ENCODE data around the gene GABRB1.

Gene GABRB1

DNA sequence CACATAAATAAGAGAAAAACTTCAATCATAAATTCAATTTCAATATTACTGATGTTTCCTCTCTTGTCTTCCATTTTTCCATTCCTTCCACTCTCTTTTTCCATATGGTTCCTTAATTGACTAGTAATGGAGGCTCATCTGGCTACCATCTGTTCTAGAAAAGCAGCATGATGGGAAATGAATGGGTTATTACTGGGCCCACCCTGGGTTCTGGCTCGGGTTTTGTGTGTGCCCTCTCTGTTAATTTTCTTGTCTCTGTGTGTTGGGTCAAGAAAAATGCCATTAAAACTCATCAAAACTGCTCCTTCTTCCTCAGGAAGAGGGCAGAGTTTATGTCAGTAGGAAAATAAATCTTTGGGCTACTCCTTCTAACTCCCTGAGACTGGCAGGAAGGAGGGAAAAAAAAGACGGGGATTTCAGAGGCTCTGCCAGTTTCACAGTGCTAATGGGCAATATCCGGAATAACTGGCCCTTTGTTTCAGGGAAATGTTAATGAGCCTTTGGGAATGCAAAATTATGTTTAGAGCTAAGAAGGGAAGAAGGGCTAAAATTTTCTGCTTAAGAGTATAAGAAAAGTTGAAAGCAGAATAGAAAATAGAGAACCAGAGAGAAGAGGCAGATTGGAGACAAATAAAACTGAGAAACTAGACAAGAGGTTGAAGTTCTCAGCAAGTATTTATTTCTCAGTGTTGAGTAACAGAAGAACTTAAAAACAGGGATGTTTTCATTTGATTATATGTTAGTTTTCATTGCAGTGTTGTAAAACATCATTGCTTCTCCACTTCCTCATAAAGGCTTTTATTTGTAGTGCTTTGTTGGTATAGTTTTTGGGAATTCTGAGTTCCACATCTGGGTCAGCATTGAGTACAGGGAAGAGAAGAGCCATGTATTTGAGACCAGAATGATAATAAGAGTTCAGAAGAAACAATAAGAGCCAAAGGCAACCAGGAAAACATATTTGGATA, 19.7 kb downstream of the GABRB1 start:
- DNase-seq = no peak

DNA sequence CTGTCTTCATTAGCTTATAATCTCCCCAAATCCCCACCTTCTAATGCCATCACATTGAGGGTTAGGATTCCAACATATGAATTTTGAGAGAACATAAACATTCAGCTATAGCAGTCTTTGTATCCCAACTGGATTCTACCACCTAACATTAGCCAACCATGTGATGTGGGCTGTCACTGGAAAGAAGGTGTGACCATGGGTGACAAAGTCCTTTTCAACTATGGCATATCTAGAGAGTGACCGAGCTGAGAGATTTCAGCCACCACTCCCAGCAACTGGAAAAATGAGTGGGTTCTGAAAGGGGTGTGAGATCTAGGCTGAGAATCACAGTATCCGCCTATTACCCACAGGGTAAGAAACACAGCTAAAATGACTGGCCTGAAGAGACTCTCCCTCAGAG, 22.1 kb downstream of the GABRB1 start:
- no peak for DNase-seq

DNA sequence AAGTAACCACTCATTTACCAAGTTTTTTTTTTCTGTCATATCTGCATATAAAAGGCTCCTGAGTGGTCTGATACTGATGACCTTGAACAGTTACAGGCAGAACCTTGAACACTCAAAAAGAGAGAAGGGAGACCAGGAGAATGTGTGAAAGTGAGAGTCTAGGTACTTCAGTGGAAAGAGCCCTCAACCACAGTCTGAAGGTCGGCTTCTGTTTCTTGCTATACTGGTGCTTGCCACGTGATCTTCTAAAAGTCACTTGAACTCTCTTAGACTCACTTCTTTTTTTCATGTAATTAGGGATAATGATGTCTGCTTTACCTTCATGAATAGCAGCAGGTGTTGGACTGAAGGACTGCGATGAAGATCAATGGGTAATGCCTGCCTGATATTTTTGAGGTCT, 22.8 kb downstream of the GABRB1 start:
- DNase-seq = no peak

DNA sequence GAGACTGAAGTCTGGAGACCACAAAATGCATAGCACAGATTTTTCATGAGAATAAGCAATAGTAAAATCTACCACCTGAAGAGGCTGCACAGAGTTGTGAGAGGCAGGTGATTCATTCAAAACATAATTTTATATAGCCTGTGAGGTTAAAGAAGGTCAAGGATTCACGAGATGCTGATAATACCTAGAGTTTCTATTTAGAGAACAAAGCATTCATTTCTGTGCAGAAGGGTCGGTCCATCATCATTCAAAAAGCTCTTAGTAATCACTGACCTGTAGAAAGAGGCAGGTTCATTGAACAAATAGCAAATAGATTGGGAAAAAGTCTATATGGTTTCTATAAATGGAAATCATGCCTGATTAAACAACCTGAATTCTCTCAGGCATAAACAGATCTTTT, 26.6 kb downstream of the GABRB1 start:
- DNase-seq = no peak

DNA sequence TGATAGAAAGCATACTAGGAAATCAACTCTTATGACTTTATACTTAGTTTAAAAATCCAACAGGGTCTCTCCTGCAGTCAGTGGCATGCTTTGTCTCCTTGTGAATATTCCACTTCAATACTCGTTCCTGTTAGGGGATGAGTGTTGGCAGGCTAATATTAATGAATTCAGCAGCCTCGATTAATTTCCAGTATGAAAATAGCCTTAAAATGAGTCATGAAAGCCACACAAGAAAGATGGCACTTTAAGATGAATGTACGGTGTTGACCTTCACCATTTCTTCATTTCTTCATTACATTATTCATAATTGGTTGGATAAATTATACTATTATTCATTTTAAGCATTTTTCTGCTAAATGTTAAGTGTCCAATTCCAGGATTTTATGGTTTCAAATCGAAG, 29.2 kb downstream of the GABRB1 start:
- DNase-seq = no peak

DNA sequence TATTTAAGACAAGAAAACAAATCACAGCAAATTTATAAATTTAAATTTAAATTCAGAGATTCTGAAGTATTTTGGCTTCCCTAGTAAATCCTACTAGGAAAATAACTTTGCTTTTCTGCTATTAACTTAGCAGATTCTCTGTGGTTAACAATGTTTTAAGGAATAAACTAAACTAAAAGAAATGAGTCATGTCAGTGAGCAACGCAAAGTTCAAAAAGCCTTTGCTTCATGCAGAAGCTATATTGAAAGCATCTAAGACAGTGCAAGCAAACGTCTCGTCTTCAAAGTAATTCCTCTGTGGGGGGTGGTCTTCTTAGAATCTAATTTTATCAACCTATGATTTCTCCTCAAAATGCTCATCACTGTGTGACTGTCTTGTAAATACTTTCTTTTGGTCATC, 30.1 kb downstream of the GABRB1 start:
- no peak for DNase-seq

DNA sequence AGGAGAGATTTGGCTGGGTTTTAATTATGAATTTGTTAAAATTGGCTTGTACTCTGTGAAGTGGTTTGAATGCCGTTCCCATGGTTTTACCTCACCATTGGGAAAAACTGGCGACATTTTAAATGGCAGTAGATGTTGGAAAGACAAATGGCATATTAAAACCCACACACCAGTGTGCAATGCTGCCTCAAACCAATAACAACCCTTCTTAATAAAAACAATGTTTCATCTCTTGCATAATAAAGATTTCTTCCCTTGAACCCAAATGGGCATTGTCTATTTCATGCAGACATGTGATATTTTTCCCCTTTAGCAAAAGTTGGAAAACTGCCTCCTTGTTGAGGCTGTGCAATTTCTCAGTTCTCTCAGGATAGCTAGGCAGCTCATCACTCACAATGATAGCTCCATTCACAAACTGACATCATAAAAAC, 33.7 kb downstream of the GABRB1 start:
- DNase-seq = no peak

DNA sequence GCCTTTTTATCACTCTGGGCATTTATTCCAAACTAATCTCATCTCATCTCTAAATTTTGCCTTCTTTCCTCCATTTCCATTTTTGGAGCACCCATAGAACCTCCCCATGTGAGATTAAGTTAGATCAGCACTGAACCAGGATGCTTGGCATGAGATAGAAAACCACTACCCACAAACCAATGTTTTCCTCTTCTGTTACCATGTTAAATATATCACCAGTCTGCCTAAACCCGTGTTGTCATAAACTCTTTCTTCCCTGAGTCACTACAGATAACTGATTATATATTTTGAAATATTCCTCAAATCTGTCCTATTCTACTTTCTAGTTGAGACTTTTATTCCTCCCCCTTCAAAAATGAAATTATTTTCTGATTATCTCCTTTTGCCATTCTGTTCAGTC, 37.6 kb downstream of the GABRB1 start:
- DNase-seq = no peak

DNA sequence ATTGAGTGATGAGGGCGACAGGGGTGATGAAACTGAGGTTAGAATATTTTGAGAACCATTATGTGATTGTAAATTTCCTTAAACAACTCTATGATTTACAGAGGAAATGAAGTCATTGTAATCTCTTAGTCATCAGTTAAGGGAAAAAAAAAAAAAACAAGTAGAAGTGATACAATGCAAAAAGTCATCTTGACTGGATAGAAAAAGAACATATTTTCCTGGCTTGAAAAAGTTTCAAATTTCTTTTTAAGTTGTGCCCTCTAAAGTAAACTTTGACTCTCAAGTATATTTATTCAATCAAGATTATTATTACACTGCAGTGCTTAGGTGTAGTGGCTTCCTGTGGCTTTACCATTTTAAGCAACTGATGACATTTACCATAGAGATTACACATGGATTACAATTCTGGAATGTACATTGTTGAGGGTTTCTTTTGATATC, 40.6 kb downstream of the GABRB1 start:
- no peak for DNase-seq

DNA sequence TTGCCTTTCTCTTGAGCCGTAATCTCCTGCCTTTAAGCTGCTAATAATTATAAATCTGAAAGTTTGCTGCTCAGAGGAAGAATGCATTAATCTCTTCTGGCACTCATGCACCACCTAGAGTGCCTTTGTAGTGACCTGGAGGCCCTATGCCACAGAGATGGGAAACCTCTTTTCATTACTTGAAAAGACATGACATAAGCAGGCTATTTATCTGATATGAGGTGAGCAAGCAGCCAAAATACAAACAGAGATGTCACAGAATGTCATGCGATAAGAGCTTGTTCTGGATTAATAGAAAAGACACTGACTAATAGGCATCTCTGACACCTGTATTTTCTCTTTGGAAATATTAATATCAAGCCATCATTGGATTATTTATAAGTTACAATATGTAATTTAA, 42.3 kb downstream of the GABRB1 start:
- DNase-seq = no peak

DNA sequence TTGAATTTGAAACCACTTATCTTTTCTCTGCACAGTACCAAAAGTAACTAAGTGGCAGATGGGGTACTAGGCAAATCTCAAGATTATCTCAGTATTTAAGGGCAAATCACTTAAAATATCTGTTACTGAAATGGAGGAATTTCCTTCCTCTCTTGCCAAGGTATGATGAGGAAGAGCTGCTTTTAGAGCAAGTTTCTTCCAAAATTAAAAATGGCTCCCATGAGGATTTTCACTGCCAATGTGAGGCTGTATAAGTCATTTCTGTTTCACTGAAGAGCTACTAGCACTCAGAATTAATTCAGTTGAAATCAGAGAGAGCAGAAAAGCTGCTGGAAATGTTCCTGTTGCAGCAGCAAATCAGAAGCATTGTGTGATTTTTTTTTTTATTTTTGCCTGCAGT, 43.4 kb downstream of the GABRB1 start:
- no peak for DNase-seq

DNA sequence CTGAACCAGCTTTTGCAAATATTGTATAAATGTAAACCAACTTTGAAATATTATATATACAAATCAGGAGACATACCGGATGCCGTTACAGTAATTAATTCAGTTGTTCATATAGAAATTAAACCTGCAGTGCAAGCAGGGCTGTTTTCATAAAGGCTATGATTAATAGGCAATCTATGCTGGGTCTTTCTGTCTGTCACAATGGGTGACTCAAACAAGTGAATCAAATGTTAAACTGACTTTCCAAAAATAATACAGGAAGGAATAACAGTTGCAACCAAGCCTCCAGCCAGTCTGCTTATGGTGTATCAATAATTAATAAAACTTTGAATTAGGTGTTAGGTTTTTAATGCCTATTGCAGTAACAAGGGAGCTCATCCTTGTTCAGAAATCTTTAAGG, 43.9 kb downstream of the GABRB1 start:
- no peak for DNase-seq

DNA sequence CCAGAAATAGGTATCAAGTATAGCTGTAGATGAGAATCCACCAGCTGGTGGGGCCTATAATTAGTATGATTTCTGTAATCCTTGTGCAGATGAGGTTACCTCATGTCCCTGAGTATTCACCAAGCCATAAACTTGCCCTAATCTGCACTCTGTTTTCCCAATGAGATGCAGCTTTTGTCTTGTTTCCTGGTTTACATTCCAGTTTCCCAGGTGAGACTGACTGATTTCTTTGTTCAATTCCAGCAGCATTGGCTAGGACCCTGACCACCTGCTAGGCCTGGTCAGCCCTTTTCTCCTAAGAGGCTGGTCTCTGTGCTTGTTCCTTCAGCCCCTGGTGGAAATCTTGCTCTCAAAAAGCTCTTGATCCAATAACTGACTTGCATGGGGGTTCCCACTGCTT, 44.6 kb downstream of the GABRB1 start:
- no peak for DNase-seq

DNA sequence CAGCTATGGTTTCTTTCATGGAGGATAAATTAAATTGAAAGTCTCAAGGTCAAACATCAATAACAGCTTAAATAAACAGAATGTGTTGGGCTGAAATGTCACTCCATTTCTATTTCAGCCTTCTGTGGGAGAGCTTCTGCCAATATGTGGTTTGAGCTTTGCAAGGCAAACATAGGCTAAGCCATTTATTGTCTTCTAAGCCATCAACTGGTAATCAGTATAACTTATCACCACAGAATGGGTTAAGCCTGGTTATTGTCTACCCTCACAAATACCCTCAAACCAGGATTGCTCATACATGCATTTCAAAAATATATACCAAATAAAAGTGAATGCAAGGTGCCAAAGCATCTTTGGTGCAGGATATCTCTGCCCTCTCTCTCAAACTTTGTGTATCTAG, 52.7 kb downstream of the GABRB1 start:
- DNase-seq = no peak

DNA sequence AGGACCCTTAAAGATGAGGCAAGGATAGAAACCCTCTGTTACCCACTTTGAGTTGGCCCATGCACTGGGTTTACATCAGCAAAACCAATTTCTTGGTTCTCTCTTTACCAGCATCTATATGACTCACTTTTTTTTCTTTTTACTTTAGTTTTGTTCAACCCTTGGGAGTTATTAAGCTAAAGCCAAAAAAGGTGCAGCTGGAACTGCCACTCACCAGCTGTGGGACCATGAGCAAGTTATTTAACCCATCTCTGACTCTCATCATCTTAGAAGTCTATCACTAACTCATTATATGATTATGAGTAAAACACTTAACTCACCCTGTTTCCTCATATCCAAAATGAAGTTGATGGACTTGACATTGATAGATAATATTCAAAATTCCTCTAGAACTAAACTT, 53.4 kb downstream of the GABRB1 start:
- DNase-seq = no peak

DNA sequence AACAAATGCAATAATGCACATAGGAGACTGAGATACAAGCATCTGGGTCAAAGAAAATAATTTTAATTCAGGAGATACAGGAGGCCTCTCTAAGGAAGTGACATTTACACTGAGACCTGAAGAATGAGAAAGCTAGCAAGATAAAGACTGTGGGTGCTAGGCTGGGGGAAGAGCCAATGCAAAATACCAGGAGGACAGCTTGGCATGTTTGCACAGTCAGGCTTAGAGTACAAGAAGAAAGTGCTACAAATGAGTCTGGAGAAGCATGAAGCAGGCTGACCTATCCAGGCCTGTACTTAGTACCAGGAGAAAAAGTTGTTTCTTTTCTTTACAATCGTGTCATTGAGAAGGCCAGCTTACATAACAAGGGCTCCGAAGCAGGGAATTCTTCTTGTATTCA, 56.9 kb downstream of the GABRB1 start:
- DNase-seq = no peak

DNA sequence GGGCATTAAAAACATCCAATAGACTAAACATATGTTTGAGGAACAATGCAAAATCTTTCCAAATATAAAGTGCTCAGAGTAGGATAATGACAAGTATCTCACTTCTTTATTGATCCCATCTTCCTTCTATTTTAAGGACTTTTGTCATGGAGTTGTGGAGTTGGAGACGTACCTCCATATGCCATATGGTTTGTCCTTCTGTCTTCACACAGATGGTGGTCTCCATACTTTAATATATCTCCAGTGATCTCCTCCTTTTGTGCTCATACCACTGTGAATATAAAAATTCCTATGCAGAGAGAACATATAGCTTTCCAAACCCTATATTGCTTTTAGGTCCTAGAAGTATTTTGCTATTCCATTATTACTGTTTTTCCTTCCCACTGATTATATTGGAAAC, 64.5 kb downstream of the GABRB1 start:
- no peak for DNase-seq

DNA sequence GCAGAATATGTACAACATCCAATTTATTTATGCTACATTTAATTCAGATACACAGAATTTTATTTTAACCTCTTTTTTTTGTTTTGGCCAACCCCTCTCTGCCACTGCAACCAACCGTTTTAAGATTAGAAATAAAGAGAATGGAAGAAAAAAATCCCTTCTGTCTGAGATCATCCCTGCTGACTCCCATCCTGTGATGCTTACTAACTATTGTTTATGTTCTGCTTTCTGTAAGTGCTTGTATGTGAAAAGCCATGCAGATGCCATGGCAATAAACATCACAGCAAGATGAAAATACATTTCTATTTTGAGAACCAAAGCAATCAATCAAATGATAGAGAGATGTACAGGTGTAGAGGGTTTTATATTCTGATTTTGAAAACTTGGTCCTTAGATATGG, 70.1 kb downstream of the GABRB1 start:
- no peak for DNase-seq

DNA sequence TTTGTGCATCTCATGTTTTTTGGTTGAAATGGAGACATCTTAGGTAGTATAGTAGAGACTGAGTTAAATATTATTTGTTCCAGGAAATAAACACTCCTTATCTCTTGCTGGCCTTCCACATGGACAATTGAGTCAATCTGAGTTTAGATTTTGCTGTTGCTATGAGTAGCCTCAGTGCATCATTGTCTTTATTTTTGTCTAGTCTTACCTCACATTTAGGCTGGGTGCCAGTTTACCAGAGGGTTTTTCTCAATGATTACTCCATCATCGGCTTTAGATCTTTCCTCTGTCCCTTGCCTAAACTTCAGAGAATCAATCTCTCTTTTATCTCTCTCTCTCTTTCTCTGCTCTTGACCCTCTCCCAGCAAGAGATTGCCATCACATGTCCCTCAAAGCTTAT, 73.6 kb downstream of the GABRB1 start:
- no peak for DNase-seq

DNA sequence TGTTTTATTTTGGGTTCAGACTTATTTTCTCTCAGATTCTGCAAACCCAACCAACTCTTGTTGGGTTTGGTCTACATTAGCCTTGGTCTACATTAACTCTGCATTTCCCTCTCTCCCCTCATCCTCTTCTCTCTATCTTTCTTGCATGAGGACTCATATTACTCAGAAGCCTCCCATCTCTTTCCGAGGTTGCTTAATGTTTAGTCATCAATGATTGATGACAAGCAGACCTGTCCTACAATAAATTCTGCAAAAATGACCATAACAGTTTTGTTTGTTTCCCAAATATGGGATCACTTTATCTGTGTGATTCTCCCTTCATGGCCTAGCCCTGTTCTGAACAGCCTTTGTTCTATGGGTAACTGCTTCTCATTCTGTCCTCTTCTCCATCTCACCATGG, 75.2 kb downstream of the GABRB1 start:
- no peak for DNase-seq

DNA sequence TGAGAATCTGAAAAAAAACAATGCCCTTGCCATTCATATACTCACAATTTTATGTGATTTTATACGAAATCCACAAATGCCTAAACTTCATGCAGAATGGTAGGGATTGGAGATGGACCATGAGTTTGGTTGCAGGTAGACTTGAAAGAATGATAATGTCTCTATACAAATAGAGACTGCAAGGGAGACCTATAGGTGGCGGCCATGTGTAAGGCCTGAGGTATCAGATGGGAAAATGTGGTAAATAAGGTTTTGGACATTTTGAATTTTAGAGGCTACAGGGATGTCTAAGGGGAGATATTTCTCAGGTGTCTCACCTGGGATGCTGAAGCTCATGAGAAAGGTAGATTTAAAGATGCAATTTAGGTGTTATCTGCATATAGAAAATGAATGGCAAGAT, 78.0 kb downstream of the GABRB1 start:
- DNase-seq = no peak

DNA sequence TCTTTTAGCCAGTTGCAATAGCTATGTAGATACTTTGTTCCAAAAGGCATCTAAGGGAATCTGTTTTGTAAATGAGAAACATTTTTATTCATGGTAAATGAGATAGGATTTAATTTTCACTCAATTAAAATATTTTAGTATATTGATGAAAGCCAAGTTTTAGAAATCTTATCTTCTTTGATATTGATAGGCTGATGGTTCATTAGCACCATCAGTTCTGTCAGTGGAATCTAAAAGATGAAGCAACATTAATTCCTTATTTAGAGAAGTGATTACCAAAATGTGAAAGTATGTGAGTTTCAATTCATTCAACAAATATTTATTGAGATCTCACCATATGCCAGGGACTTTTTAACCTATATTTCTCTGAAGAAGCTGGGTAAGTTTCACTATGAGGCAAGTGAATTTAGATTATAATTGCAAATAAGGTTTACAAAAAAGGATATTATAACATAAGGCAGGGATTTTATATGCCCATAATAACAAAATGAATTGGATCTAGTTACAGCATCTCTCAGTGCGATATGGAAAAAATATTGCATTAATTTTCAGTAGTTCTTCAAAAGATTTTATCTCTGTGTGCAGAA, 79.3 kb downstream of the GABRB1 start:
- no peak for DNase-seq

DNA sequence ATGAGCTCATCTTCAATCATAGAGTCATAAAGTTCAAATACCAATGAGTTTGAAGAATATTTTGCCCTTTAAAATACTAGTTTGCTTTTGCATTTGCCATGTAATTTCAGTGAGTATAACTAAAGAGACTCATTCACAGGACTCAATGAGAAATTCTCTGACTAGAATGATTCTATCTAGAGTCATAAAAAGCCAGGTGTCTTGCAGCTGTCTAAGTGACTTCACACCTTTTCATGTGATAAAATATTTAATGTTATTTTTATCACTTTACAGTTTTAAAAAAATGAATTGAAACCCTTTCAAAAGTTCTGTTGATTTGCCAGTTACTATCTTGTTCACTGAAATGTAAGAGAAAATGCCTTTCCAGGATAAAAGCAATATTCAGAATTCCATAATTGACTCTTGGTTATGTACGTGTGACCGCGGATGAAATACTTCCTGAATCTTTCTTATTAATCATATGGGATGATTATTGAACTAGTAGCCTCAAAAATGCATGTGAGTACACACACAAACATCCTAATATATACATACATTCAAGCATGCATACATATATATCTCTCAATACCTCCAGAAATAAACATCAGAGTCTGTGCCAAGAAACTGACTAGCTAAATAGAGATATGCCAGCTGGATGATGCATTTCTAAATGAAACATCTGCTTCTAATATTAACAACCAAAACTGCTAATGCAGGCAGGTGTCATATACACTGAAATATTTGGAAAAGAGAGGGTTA, 87.0 kb downstream of the GABRB1 start:
- DNase-seq = no peak

DNA sequence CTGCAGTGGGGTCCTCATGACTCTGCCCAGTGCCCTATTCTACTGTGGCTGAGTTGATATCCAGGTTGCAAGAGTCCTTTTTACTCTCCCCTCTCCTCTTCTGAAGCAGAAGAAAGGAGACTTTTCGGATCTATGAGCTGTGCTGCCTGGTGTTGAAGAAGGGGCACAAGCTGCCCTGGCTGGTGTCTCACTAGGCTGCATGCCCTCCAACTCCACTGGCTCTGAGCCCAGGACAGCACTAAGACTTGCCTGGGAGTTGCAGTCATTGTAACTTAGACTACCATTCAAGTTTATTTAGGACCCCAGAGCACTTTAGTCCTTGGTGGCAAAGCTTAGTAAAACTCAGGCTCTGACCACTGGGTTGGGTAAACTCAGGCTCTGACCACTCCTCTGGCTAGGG, 89.4 kb downstream of the GABRB1 start:
- DNase-seq = no peak
